ENCODE data around the gene TMEM87A. TPM values are rescaled to one million over a fixed set of nuclear protein-coding genes. Genes with fewer than 3 reads are reported as not detected.
"Not testable (repeated sequence)": the region's sequence is repeated elsewhere in the genome, so short reads cannot be mapped to it uniquely, and the experiment has no call there.

Gene TMEM87A
- total and polyA plus RNA-seq, 8 donors: 11.8 to 128 (median 31.2) TPM

- WGBS, 5 donors: 69 to 88% (median 78%) methylated on average over 1 of the region's 1 CpG
- H3K27me3 ChIP-seq: no peaks in the 10 kb centered on the region
- H3K4me1 ChIP-seq: no peaks in the 10 kb centered on the region
- no peaks in the 10 kb centered on the region for H3K9me3 ChIP-seq
- DNase-seq: no peak
- TF ChIP-seq EP300 (IDR thresholded peaks at IDR 0.05) (no peak), CTCF (IDR thresholded peaks at IDR 0.05) (no peak), POLR2A (IDR thresholded peaks at IDR 0.05) (no peak), POLR2AphosphoS5 (IDR thresholded peaks at IDR 0.05) (no peak)
- no peak overlapping the region for H3K27ac ChIP-seq
- intact Hi-C loops (cut with DNase I; ENCODE audit: low total_unique reads): no loop called here
- peaks cover 5 to 40% (median 36%) of the 10 kb centered on the region in 4 donors for H3K36me3 ChIP-seq
- no peak overlapping the region for H3K4me3 ChIP-seq
Measured at GRCh38 chr15:42315521-42315920, 42.3 kb upstream of the TMEM87A start.

GRCh38 chr15:42314818-42315217 is 41.6 kb upstream of the TMEM87A start:
- Histone ChIP-seq H3K27me3 (no peaks in the 10 kb centered on the region), H3K9me3 (no peaks in the 10 kb centered on the region), H3K36me3 (peaks cover 9 to 46% (median 43%) of the 10 kb centered on the region in 4 donors), H3K4me1 (no peaks in the 10 kb centered on the region), H3K4me3 (no peak overlapping the region), H3K27ac (no peak overlapping the region)
- WGBS, 5 donors: 83 to 91% (median 87%) methylated on average over 1 of the region's 1 CpG
- no peak for TF ChIP-seq CTCF (IDR thresholded peaks at IDR 0.05)
- TF ChIP-seq EP300 (IDR thresholded peaks at IDR 0.05): no peak
- no peak for TF ChIP-seq POLR2AphosphoS5 (IDR thresholded peaks at IDR 0.05)
- no peak for TF ChIP-seq POLR2A (IDR thresholded peaks at IDR 0.05)
- no peak for DNase-seq
- intact Hi-C loops (cut with DNase I; ENCODE audit: low total_unique reads): no loop called here

GRCh38 chr15:42313463-42313862 is 40.2 kb upstream of the TMEM87A start:
- no peak overlapping the region for H3K4me3 ChIP-seq
- 37 to 54% (median 46%) methylated on average over 3 of the region's 3 CpGs for WGBS, 5 donors
- intact Hi-C loops (cut with DNase I; ENCODE audit: low total_unique reads): no loop called here

GRCh38 chr15:42306681-42307080 is 33.4 kb upstream of the TMEM87A start:
- no peaks in the 10 kb centered on the region for H3K9me3 ChIP-seq
- no peak for TF ChIP-seq CTCF (IDR thresholded peaks at IDR 0.05)
- TF ChIP-seq POLR2A (IDR thresholded peaks at IDR 0.05): no peak
- no peak for TF ChIP-seq POLR2AphosphoS5 (IDR thresholded peaks at IDR 0.05)
- no peak for TF ChIP-seq EP300 (IDR thresholded peaks at IDR 0.05)
- peaks cover 17 to 54% (median 51%) of the 10 kb centered on the region in 4 donors for H3K36me3 ChIP-seq
- DNase-seq: no peak
- H3K27me3 ChIP-seq: no peaks in the 10 kb centered on the region
- intact Hi-C loops (cut with DNase I; ENCODE audit: low total_unique reads): no loop called here
- no peak overlapping the region for H3K4me3 ChIP-seq
- no peaks in the 10 kb centered on the region for H3K4me1 ChIP-seq
- WGBS, 5 donors: 46 to 73% (median 60%) methylated on average over 1 of the region's 1 CpG
- H3K27ac ChIP-seq: no peak overlapping the region

More at GRCh38 chr15:42313463-42313862, 40.2 kb upstream of the TMEM87A start:
- Histone ChIP-seq H3K27me3 (no peaks in the 10 kb centered on the region), H3K27ac (no peak overlapping the region), H3K9me3 (no peaks in the 10 kb centered on the region), H3K4me1 (no peaks in the 10 kb centered on the region), H3K36me3 (peaks cover 9 to 58% (median 56%) of the 10 kb centered on the region in 4 donors)
- DNase-seq: no peak
- no peak for TF ChIP-seq CTCF (IDR thresholded peaks at IDR 0.05)
- no peak for TF ChIP-seq EP300 (IDR thresholded peaks at IDR 0.05)
- no peak for TF ChIP-seq POLR2A (IDR thresholded peaks at IDR 0.05)
- no peak for TF ChIP-seq POLR2AphosphoS5 (IDR thresholded peaks at IDR 0.05)

GRCh38 chr15:42301004-42301403 is 27.8 kb upstream of the TMEM87A start:
- H3K4me3 ChIP-seq; H3K27me3 ChIP-seq; H3K27ac ChIP-seq; H3K4me1 ChIP-seq; intact Hi-C loops (cut with DNase I; ENCODE audit: low total_unique reads); H3K9me3 ChIP-seq; DNase-seq: not testable (repeated sequence)
- 76 to 100% (median 95%) methylated on average over 4 of the region's 4 CpGs for WGBS, 5 donors
- peaks cover 6 to 35% (median 29%) of the 10 kb centered on the region in 4 donors for H3K36me3 ChIP-seq

Data from stomach (tissue), 9 donors.